NCI-H2171 (cell line): ENCODE results near the gene LGALS9.
"Not testable (repeated sequence)": the region's sequence is repeated elsewhere in the genome, so short reads cannot be mapped to it uniquely, and the experiment has no call there.

ENCODE experiments used
- DNase-seq: peaks from one replicate; lab custom pipeline; 2025; lab: John Stamatoyannopoulos, UW

LGALS9 gene

GRCh38 chr17:27686322-27686721 is 55.3 kb downstream of the LGALS9 start:
- DNase-seq: not testable (repeated sequence)

- DNase-seq: no peak
Measured at GRCh38 chr17:27690882-27691281, 59.9 kb downstream of the LGALS9 start.

GRCh38 chr17:27695254-27695814 is 64.3 kb downstream of the LGALS9 start:
- DNase-seq: not testable (repeated sequence)
